Stimulated activated naive CD4-positive, alpha-beta T cell treated with Interleukin-2 at 50 U/mL for 16 hours (primary cell): ENCODE data around the gene FA2H.
"Not testable (repeated sequence)": the region's sequence is repeated elsewhere in the genome, so short reads cannot be mapped to it uniquely, and the experiment has no call there.

Experiments used
- DNase-seq: peaks from one replicate; lab custom pipeline; 2025; lab: John Stamatoyannopoulos, UW

The FA2H gene

DNA sequence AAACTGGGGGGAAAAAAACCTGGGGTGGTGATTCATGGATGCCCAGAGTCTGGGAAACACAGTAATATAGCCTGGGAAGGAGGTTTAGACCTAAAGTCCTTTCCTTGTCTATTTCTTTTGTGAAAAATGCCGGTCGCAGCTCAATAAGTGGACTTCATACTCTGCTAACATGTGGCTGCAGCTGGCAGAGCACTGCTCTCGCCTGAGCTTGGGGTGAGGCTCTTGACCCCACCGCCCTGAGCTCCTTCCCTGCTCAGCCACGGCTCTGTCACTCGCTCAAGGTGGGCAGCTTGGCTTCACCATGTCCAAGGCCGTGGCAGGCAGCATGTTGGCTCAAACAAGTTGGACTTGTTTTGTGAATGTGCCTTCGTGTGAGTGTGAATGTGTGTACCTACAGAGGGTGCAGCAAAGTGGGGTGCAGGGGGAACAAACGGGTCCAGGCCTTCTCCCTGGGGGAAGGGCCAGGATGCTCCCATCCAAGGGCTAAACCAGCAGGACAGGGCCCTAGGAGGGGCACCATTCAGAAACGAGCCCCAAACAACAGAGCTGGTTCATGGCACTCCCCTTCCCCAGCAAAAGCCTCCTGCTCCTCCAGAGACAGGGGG, 4.9 kb downstream of the FA2H start:
- no peak for DNase-seq

- no peak for DNase-seq
Observed at GRCh38 chr16:74768239-74768638, 6.4 kb downstream of the FA2H start.

DNA sequence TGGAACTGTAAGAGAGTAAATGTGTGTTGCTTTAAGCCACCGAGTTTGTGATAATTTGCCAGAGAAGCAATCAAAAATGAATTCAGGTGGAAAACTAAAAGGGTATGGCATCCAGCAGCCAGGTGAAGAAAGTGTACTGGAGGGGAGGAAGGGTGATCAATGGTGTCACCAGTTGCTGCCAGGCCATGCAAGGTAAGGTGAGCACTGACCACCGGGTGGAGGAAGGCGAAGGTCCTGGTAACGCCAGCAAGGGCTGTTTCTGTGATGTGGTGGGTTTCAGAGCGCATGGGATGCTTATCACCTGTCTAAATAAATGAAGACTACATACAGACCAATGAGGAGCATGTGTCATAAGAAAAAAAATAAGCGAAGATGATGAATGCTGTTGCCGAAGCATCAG, 6.9 kb downstream of the FA2H start:
- DNase-seq, result no peak

- no peak for DNase-seq
Observed at GRCh38 chr16:74766729-74767128, 7.9 kb downstream of the FA2H start.

GRCh38 chr16:74764184-74764583, 10.4 kb downstream of the FA2H start:
- not testable (repeated sequence) for DNase-seq

DNA sequence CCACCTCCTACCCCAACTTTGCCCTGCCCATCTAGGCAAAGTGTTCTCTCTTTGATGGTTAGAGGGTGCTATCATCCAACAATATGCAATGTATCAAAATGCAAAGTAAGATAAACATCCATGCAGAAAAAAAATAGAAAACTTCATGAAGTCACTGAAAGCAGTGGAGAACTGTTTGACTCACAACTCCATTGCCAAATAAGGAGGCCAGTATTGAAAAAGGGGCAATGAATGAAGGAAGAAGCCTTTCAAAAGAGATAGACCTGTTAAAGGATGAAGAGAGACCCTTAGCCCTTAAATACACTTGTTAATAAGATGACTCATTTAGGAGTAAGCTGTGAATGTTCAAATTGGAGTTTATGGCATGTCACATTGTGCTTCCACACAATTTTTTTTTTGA, 13.0 kb downstream of the FA2H start:
- DNase-seq, result no peak

DNA sequence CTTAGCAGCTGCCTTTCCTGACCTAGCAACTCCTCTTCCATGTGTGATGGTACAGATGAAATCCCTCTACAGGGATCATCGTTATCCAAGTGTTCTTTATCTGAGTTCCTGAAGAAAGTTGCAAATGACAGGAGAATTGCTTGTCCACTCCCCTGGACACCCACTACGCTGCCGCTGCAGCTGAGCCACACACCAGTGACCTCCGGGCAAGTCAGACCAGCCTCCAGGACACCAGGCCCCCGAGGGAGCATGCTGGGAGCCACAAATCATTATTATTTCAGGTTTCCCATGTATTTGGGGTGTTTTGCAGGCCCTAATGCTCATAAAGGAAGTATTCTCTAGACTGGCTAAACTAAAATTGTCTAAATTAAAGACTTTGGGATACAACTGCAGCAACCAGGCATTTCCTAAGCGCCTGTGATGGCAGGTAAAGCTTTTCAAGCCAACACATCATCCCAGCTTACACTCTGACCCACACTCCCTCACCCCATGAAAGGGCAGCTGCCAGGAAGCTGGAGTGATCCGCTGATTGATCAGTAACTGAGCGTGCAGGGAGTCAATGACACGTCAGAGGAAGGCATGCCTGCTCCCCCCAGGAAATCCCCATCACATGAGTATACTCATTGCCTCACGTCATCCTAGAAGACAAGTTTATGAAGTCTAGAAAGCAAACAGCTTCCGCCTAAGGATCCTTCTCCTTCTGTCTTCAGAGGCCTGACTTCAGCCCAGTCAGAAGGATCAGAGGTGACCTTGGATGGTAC, 14.4 kb downstream of the FA2H start:
- DNase-seq, result no peak

- DNase-seq, result no peak
Observed at GRCh38 chr16:74759564-74759963, 15.1 kb downstream of the FA2H start.

- no peak for DNase-seq
Observed at GRCh38 chr16:74758801-74759200, 15.8 kb downstream of the FA2H start.

DNA sequence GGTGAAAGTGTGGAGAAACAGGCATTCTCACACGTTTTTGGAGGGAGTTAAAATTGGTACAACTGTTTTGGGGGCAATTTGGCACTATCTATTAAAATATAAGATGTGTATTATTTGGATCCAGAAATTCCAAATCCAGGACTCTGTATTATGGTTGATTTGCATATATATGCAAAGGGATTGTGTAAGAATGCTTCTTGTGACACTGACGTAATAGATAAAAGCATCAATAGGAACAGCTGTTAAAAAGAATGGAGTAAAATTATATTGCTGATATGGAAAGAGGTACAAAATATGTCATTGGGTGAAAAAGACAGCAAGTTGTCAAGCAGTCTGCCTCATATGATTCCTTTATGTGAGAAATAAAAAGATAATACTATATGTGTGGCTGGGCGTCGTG, 17.3 kb downstream of the FA2H start:
- DNase-seq, result no peak

DNA sequence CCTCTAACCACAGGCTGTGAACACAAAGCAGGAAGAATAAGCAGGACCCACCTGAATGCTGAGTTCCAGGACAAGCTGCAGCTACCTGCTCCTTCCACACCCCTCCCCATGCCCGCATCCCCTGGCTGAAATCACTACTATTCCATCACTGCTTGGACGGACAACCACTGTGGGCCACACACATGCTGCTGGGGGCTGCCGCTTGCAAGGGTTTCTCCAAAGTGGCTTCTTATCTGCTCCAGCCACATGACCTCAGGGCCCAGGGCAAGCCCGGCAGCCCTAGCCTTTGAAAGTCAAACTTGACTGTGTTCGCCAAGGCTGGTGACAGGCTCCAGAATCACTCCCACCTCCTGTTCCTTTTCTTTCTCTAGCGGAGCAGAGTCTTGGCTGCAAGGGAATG, 18.4 kb downstream of the FA2H start:
- DNase-seq, result no peak

DNA sequence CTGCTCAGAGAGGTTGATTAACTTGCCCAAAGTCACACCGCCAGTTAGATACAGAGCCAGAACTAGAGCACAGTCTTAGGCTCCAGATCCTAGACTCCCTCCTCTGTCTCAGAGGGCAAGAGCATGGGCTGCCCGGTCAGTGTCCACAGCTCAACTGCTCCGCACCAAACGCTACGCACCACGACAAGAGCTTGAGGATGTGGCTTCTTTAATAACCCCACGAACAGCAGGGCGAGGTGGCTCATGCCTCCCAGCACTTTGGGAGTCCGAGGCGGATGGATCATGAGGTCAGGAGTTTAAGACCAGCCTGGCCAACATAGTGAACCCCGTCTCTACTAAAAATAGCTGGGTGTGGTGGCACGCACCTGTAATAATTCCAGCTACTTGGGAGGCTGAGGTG, 21.4 kb downstream of the FA2H start:
- no peak for DNase-seq

GRCh38 chr16:74752756-74753155, 21.9 kb downstream of the FA2H start:
- DNase-seq, result no peak

DNA sequence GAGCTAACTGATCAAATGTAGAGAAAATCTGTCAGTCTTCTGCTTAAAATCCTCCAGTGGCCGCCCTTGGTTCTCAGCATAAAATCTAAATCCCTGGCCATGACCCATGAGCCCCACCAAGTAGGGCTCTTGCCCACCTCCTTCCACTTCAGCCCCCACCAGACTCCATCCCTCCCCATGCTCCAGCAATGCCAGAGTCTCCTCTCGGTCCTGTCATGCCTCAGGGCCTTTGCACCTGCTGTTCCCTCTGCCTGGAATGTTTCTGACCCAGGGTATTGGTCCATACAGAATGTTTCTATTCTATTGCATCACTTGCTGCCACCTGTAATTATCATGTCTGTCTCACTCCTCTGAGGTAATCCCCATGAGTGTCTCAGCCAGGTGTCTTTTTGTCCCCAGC, 22.4 kb downstream of the FA2H start:
- DNase-seq, result no peak

DNA sequence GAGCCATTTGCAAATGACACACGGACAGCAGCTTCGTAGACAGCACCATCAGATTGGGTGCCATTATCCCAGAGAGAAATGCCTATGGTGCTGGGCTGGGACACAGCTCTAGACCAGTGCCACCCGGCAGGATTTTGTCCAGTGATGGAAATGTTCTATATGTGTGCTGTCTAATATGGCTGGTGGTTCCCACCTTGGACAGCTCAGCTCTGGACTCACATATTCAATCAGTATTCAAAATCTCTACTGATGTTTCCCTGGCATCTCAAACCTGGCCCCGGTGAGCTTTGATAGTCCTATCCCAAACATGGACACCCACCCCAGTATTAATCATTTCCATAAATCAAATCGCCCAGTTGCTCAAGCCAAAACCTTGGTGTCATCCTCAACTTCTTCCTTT, 23.0 kb downstream of the FA2H start:
- no peak for DNase-seq

DNA sequence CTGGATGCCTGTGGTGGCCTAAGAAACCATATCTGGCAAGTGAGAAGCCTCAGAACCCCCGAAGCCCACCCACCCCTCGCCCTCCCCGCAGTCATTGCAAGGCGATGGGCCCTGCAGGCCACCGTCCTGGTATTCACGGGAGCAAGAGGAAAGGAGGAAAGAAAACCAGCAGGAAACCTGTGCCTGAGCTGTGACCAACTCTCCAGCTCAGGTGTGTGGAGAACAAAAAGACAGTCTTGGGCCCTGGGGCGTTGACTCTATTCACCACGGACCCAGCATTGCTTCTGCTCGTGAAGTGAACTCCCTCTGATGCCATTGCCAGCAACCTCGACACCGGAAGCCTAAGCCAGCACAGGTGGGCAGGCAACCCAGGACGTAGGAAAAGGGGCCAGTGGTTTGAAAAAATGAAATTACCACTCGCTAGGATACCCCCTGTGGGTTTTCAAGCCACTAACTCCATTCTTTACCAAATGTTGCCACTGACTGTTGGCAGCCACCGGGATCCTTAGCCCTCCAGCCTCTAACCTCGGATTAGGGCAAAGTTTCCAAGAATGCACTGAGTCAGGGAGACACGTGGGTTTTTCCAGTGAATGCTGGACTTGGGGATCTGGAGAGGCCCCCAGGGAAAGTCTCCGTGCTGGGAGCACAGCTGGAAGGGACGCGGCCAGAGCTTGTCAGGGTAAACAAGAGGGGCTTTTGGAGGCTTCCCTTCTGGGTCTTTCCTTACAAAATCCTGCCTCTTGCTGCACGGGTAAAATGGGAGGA, 25.1 kb downstream of the FA2H start:
- DNase-seq, result no peak

GRCh38 chr16:74748616-74749026, 26.0 kb downstream of the FA2H start:
- no peak for DNase-seq

DNA sequence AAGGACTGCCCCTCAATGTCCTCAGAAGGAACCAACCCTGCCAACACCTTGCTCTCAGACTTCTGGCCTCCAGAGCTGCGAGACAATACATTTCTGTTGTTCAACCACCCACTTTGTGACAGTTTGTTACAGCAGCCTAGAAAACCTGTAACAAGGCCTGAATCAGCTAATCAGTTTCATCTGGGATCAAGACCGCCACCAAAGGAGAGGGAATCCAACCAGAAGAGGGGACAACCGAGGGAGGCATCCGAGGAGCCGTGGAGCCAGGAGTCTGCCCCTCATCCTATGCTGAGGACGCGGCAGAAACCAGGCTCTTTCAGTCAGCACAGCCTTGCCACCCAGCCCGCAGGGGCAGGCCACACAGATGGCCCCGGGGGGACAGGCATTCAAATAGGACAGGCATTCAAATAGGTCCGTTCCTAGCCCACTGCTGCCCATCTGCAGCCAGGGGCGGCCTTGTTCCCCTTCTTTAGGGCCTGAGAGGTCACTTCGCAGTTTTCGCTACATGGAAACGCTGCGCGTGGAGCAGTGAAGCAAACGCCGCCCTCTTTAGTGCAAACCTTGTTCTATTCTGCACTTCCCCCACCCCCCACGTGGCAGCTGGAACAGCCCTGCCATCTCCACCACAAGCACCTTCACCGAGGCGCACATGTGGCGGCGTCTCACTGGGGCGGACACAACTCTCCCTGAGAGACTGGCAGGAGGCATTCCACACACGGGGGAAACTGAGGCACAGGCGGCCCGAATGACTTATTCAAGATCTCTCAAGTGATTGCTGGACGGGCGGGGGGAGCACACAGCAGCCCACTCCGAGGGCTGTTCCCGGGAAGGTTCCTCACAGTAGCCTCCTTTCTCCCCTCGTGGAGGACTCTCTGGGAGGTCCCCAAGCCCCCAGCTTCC, 26.7 kb downstream of the FA2H start:
- no peak for DNase-seq

- DNase-seq, result no peak
Observed at GRCh38 chr16:74745926-74746325, 28.7 kb downstream of the FA2H start.

DNA sequence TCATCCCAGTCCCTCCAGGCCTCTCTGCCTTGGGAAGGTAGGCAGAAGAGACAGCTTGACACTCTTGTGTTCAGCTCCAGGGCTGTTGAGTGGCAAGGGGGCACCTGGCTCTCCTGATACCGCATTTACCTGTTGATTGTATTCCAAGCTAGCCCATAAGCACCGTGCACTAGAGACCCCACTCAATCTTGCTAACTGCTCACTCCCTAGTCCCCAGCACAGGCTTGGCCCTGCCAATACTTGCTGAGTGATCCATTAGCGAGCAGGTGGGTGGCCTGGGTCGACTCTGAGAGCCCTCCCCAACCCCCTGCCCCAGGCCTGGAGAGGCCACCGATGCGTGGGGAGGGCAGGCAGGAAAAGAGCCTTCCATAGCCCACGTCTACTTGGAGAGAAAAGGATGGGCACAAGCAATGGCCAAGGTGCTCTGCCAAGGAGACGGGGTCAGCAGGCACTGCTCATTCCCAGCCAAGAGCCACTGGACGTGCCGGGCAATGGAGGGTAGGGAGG, 29.5 kb downstream of the FA2H start:
- DNase-seq, result no peak

- DNase-seq, result no peak
Observed at GRCh38 chr16:74744566-74744965, 30.1 kb downstream of the FA2H start.
